Neural progenitor cell (in vitro differentiated cells): ENCODE data around the gene JMJD8. TPM values are rescaled to one million over a fixed set of nuclear protein-coding genes. Genes with fewer than 3 reads are reported as not detected.
A peak's percentile ranks its signal among the peaks of the same experiment; 100 is the strongest.

Source experiments
- DNase-seq: peaks from one replicate; pipeline ENCODE4 v3.0.0-alpha.2; 2016; ENCODE audit warnings: low spot score
- H2AFZ ChIP-seq: fragments of 200-600 bp; sonication (generic); replicated peaks from 2 replicates; pipeline ENCODE4 v1.6.1; 2016; ENCODE audit warnings: antibody characterized with exemption
- H3F3A ChIP-seq: fragments of 200-600 bp; sonication (generic); 2 replicates; pipeline ENCODE4 v1.6.1; 2016; ENCODE audit warnings: antibody characterized with exemption, low read depth
- H3K27ac ChIP-seq: fragments of 200-600 bp; sonication (generic); 2 replicates; pipeline ENCODE4 v1.5.1; 2016; ENCODE audit warnings: mild to moderate bottlenecking
- H3K27me3 ChIP-seq: fragments of 200-600 bp; sonication (generic); 2 replicates; pipeline ENCODE4 v1.6.1; 2016; ENCODE audit warnings: mild to moderate bottlenecking, moderate library complexity
- H3K36me3 ChIP-seq: fragments of 200-600 bp; sonication (generic); 2 replicates; pipeline ENCODE4 v1.5.1; 2016
- H3K4me1 ChIP-seq: fragments of 200-600 bp; sonication (generic); 2 replicates; pipeline ENCODE4 v1.6.1; 2016; ENCODE audit warnings: mixed run types
- H3K4me2 ChIP-seq: fragments of 200-600 bp; sonication (generic); 2 replicates; pipeline ENCODE4 v1.6.1; 2016
- H3K4me3 ChIP-seq: fragments of 200-600 bp; sonication (generic); 2 replicates; pipeline ENCODE4 v1.5.1; 2016
- H3K79me2 ChIP-seq: fragments of 200-600 bp; sonication (generic); 2 replicates; pipeline ENCODE4 v1.6.1; 2016; ENCODE audit warnings: low read depth
- H3K9ac ChIP-seq: fragments of 200-600 bp; sonication (generic); 2 replicates; pipeline ENCODE4 v1.6.1; 2016
- H3K9me3 ChIP-seq: fragments of 200-600 bp; sonication (generic); 2 replicates; pipeline ENCODE4 v1.5.1; 2016; ENCODE audit warnings: low read depth
- H4K20me1 ChIP-seq: fragments of 200-600 bp; sonication (generic); 2 replicates; pipeline ENCODE4 v1.6.1; 2016; ENCODE audit warnings: low read depth
- H3K27ac Mint-ChIP-seq: 3 replicates; pipeline ENCODE4 v1.8.0; 2021; ENCODE audit warnings: mixed read lengths
- H3K27me3 Mint-ChIP-seq: 2 replicates; pipeline ENCODE4 v1.8.0; 2022; ENCODE audit warnings: low read depth, mild to moderate bottlenecking, inconsistent platforms, moderate library complexity, mixed read lengths; ENCODE audit not compliant: insufficient read depth
- H3K36me3 Mint-ChIP-seq: 3 replicates; pipeline ENCODE4 v1.8.0; 2021; ENCODE audit warnings: mixed read lengths
- H3K4me1 Mint-ChIP-seq: 3 replicates; pipeline ENCODE4 v1.8.0; 2021; ENCODE audit warnings: mixed read lengths
- H3K4me3 Mint-ChIP-seq: 3 replicates; pipeline ENCODE4 v1.8.0; 2021; ENCODE audit warnings: mild to moderate bottlenecking, moderate library complexity, mixed read lengths
- H3K9me3 Mint-ChIP-seq: 3 replicates; pipeline ENCODE4 v1.8.0; 2020; ENCODE audit warnings: mixed read lengths
- CTCF ChIP-seq: fragments of 200-600 bp; sonication (generic); IDR thresholded peaks from 2 replicates; pipeline ENCODE4 v1.5.1; 2017; ENCODE audit warnings: antibody characterized with exemption, mild to moderate bottlenecking
- EZH2 ChIP-seq: fragments of 200-600 bp; sonication (generic); IDR thresholded peaks from 2 replicates; pipeline ENCODE4 v1.6.1; 2017; ENCODE audit warnings: antibody characterized with exemption, mild to moderate bottlenecking, moderate library complexity
- EZH2phosphoT487 ChIP-seq: fragments of 200-600 bp; sonication (generic); IDR thresholded peaks from 2 replicates; pipeline ENCODE4 v1.6.1; 2017; ENCODE audit warnings: antibody characterized with exemption
- total RNA-seq: library from RNA; depleted of rRNA; stranded (reverse); fragments of >200 nt; gene quantifications from 2 replicates; pipeline ENCODE4 v1.2.3, GENCODE V29; 2015; ENCODE audit warnings: low replicate concordance

The JMJD8 gene
- total RNA-seq, 1 donor from 2014 or later, result 32.1 TPM

- Mint-ChIP-seq H3K27me3 (peaks cover 14% of the 10 kb centered on the region), H3K4me3 (peak overlapping the region; percentile 65), H3K9me3 (no peaks in the 10 kb centered on the region), H3K36me3 (no peaks in the 10 kb centered on the region), H3K27ac (no peak overlapping the region), H3K4me1 (peaks cover 19% of the 10 kb centered on the region)
- peaks cover 18% of the 10 kb centered on the region for H3K4me1 ChIP-seq
- peaks cover 30% of the 10 kb centered on the region for H3K27me3 ChIP-seq
- no peak overlapping the region for H3K27ac ChIP-seq
- no peaks in the 10 kb centered on the region for H3K36me3 ChIP-seq
- no peaks in the 10 kb centered on the region for H3K79me2 ChIP-seq
- no peaks in the 10 kb centered on the region for H3K9me3 ChIP-seq
- H3K4me3 ChIP-seq, result no peak overlapping the region
- H2AFZ ChIP-seq, result no peak overlapping the region
- DNase-seq, result no peak
- H4K20me1 ChIP-seq, result peaks cover 58% of the 10 kb centered on the region
- no peak for TF ChIP-seq CTCF
- H3K9ac ChIP-seq, result no peak overlapping the region
- no peak overlapping the region for H3K4me2 ChIP-seq
- H3F3A ChIP-seq, result peaks cover 42% of the 10 kb centered on the region
Measured at GRCh38 chr16:722835-723633, 38.9 kb upstream of the JMJD8 start.

DNA sequence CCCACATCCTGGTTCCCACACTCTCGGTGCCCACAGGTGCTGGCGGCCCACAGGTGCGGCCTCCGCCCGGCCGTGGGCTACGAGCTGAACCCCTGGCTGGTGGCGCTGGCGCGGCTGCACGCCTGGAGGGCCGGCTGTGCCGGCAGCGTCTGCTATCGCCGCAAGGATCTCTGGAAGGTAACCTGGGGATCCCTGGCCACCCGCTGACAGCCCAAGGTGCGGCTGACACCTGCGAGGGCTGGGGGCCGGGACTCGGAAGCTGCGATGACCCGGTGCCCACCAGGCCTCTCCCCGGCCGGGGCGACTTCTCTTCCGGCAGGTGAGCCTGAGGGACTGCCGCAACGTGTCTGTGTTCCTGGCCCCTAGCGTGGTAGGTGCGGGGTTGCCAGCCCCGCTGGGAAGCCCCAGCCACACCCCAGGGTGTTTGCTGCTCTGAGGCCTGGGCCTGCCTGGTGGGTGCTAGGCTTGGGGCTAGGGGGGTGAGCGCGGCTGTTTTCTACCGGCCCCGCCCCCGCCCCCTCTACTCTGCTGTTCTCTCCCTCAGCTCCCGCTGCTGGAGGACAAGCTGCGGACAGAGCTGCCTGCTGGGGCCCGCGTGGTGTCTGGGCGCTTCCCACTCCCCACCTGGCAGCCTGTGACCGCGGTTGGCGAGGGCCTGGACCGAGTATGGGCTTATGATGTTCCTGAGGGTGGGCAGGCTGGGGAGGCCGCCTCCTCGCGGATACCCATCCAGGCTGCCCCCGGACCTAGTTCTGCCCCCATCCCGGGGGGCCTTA lies 37.8 kb upstream of the JMJD8 start:
- Mint-ChIP-seq H3K27ac (no peak overlapping the region), H3K36me3 (no peaks in the 10 kb centered on the region), H3K9me3 (no peaks in the 10 kb centered on the region), H3K4me3 (peak overlapping the region; percentile 65), H3K4me1 (peaks cover 23% of the 10 kb centered on the region), H3K27me3 (peaks cover 10% of the 10 kb centered on the region)
- no peak overlapping the region for H2AFZ ChIP-seq
- peaks cover 19% of the 10 kb centered on the region for H3K27me3 ChIP-seq
- no peaks in the 10 kb centered on the region for H3K36me3 ChIP-seq
- peaks cover 32% of the 10 kb centered on the region for H3F3A ChIP-seq
- peaks cover 64% of the 10 kb centered on the region for H4K20me1 ChIP-seq
- TF ChIP-seq EZH2phosphoT487, result no peak
- TF ChIP-seq CTCF, result no peak
- TF ChIP-seq EZH2, result no peak
- H3K4me3 ChIP-seq, result peak overlapping the region; percentile 85
- H3K79me2 ChIP-seq, result no peaks in the 10 kb centered on the region
- DNase-seq, result no peak
- H3K9ac ChIP-seq, result no peak overlapping the region
- H3K9me3 ChIP-seq, result no peaks in the 10 kb centered on the region
- H3K4me1 ChIP-seq, result peaks cover 21% of the 10 kb centered on the region
- peak overlapping the region; percentile 98 for H3K4me2 ChIP-seq
- H3K27ac ChIP-seq, result no peak overlapping the region

- Histone ChIP-seq H3K9me3 (no peaks in the 10 kb centered on the region), H3K79me2 (no peaks in the 10 kb centered on the region), H3K36me3 (no peaks in the 10 kb centered on the region), H2AFZ (peak within 1 kb of the TSS; percentile 84), H3K4me1 (peaks cover 29% of the 10 kb centered on the region), H3K9ac (peak within 1 kb of the TSS; percentile 22), H4K20me1 (peaks cover 66% of the 10 kb centered on the region), H3K27me3 (peaks cover 12% of the 10 kb centered on the region), H3K4me3 (peak within 1 kb of the TSS; percentile 85), H3K4me2 (peak within 1 kb of the TSS; percentile 98), H3K27ac (peak within 1 kb of the TSS; percentile 80), H3F3A (peaks cover 30% of the 10 kb centered on the region)
- Mint-ChIP-seq H3K27ac (peak within 1 kb of the TSS; percentile 81), H3K4me3 (peak within 1 kb of the TSS; percentile 89), H3K27me3 (peaks cover 13% of the 10 kb centered on the region), H3K36me3 (peaks cover 2% of the 10 kb centered on the region), H3K4me1 (peaks cover 27% of the 10 kb centered on the region), H3K9me3 (no peaks in the 10 kb centered on the region)
- DNase-seq, result peak; percentile 98
- no peak for TF ChIP-seq EZH2
- TF ChIP-seq CTCF, result no peak
- no peak for TF ChIP-seq EZH2phosphoT487
Measured at GRCh38 chr16:720990-721764, 37.0 kb upstream of the JMJD8 start, which contains the start of gene ANTKMT. Gene ANTKMT, plus strand, starts transcription at chr16:721146. Its CDS starts 129 bp downstream, at chr16:721275.
